CD4-positive, alpha-beta T cell treated with Interleukin-6 for 4 hours (primary cell): ENCODE measurements around the gene CHRFAM7A.
"Not testable (repeated sequence)": the region's sequence is repeated elsewhere in the genome, so short reads cannot be mapped to it uniquely, and the experiment has no call there.

ENCODE experiments used
- DNase-seq: peaks from one replicate; pipeline ENCODE4 v3.0.0-alpha.2; 2020; ENCODE audit warnings: mixed read lengths

Gene CHRFAM7A

DNA sequence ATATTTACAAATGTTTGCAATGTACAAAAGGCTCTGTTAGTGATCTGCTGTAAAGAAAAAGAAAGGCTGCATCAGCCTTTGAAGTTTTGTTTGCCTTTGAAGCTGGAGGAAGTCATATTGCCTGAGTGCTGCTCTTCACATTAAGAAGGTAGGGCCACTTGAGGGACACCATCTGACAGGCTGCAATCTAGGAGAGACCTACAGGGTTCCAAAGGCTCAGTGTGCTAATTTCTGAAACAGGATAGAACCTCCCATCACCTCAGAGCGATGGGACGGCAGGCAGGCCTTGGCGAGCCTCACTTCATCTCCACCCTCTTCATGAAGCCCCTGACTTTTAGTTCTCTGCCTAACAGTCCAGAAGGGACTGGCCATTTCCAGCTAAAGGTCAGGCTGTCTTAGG, 77.6 kb downstream of the CHRFAM7A start:
- DNase-seq: not testable (repeated sequence)

DNA sequence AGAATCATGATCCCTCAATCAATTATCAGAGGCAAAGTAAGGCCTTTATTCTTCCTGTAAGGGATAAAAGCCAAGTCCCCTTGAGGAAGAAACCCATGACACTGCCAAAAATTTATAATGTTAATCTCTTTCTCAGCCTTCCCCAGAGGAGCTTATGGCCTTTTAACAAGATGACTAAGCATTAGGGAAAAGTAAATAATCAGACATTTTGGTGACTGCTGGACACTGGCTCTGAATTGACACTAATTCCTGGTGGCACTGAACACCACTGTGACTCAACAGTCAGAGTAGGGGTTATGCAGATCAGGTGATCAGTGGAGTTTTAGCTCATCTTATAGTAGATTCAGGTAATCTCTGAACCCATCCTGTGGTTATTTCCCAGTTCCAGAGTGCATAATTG, 82.8 kb downstream of the CHRFAM7A start:
- not testable (repeated sequence) for DNase-seq
